GM23248 (cell line): ENCODE results near the gene GALT. TPM values are rescaled to one million over a fixed set of nuclear protein-coding genes. Genes with fewer than 3 reads are reported as not detected.

Experiments
- DNase-seq: peaks from one replicate; pipeline ENCODE4 v3.0.0-alpha.2; 2015
- H2AFZ ChIP-seq: fragments of 200-600 bp; sonication (generic); 2 replicates; pipeline ENCODE4 v1.6.1; 2016; ENCODE audit warnings: antibody characterized with exemption
- H3F3A ChIP-seq: fragments of 200-600 bp; sonication (generic); 2 replicates; pipeline ENCODE4 v1.6.1; 2016; ENCODE audit warnings: mild to moderate bottlenecking, antibody characterized with exemption, mixed run types; ENCODE audit not compliant: insufficient read depth
- H3K27ac ChIP-seq: fragments of 200-600 bp; sonication (generic); 2 replicates; pipeline ENCODE4 v1.5.1; 2016; ENCODE audit warnings: mild to moderate bottlenecking
- H3K27me3 ChIP-seq: fragments of 200-600 bp; sonication (generic); replicated peaks from 2 replicates; pipeline ENCODE4 v1.6.1; 2016; ENCODE audit warnings: mild to moderate bottlenecking; ENCODE audit not compliant: insufficient read depth
- H3K36me3 ChIP-seq: fragments of 200-600 bp; sonication (generic); 2 replicates; pipeline ENCODE4 v1.6.1; 2016; ENCODE audit warnings: low read depth, mild to moderate bottlenecking
- H3K4me1 ChIP-seq: fragments of 200-600 bp; sonication (generic); 2 replicates; pipeline ENCODE4 v1.6.1; 2016; ENCODE audit warnings: mild to moderate bottlenecking; ENCODE audit not compliant: insufficient read depth
- H3K4me2 ChIP-seq: fragments of 200-600 bp; sonication (generic); one replicate; pipeline ENCODE4 v1.6.1; 2016; ENCODE audit warnings: mild to moderate bottlenecking; ENCODE audit not compliant: unreplicated experiment
- H3K4me3 ChIP-seq: fragments of 200-600 bp; sonication (generic); 2 replicates; pipeline ENCODE4 v1.5.1; 2016; ENCODE audit warnings: mild to moderate bottlenecking
- H3K79me2 ChIP-seq: fragments of 200-600 bp; sonication (generic); 2 replicates; pipeline ENCODE4 v1.6.1; 2016; ENCODE audit warnings: mild to moderate bottlenecking; ENCODE audit not compliant: insufficient read depth
- H3K9ac ChIP-seq: fragments of 200-600 bp; sonication (generic); 2 replicates; pipeline ENCODE4 v1.6.1; 2016; ENCODE audit warnings: mild to moderate bottlenecking
- H3K9me2 ChIP-seq: fragments of 200-600 bp; sonication (generic); 2 replicates; pipeline ENCODE4 v1.6.1; 2016; ENCODE audit warnings: mixed run types, mild to moderate bottlenecking, moderate library complexity; ENCODE audit not compliant: insufficient read depth
- H3K9me3 ChIP-seq: fragments of 200-600 bp; sonication (generic); one replicate; pipeline ENCODE4 v1.6.1; 2017; ENCODE audit warnings: low read depth
- H4K20me1 ChIP-seq: fragments of 200-600 bp; sonication (generic); 2 replicates; pipeline ENCODE4 v1.6.0; 2016; ENCODE audit not compliant: insufficient read depth
- EZH2 ChIP-seq: fragments of 200-600 bp; sonication (generic); IDR thresholded peaks from 2 replicates; pipeline ENCODE4 v1.6.1; 2018; ENCODE audit warnings: antibody characterized with exemption, mild to moderate bottlenecking; ENCODE audit not compliant: insufficient read depth, poor library complexity, severe bottlenecking
- EZH2phosphoT487 ChIP-seq: fragments of 200-600 bp; sonication (generic); IDR thresholded peaks from 2 replicates; pipeline ENCODE4 v1.6.1; 2018; ENCODE audit warnings: antibody characterized with exemption, moderate library complexity, mild to moderate bottlenecking, low read depth; ENCODE audit not compliant: insufficient read depth
- WGBS, 2 experiments: methylation state at CpG; one replicate each; pipeline ENCODE4 v1.1.6; 2015 to 2017; ENCODE audit warnings: low lambda C conversion rate in 2 of 2, low coverage in 1 of 2; ENCODE audit errors: missing lambda C conversion rate in 2 of 2; 5-methylcytosine and 5-hydroxymethylcytosine counted together
- in situ Hi-C: fragments of 300-500 bp; cut with MboI; formaldehyde crosslinking; loops from 2 replicates; pipeline ENCODE4 v1.15.0; 2020
- polyA plus RNA-seq: library from polyadenylated mRNA; unstranded; fragments of >200 nt; fragmentation: Nextera tagmentation; extraction: Ambion mirVana; gene quantifications from 2 replicates; pipeline ENCODE4 v1.2.1, GENCODE V29; 2016
- total RNA-seq: library from RNA; depleted of rRNA; stranded (reverse); fragments of >200 nt; shearing (Covaris generic); gene quantifications from 2 replicates; pipeline ENCODE4 v1.2.3, GENCODE V29; 2014

The GALT gene
- total and polyA plus RNA-seq, 2 experiments from 2014 or later = 25.5 to 29.1 TPM

DNA sequence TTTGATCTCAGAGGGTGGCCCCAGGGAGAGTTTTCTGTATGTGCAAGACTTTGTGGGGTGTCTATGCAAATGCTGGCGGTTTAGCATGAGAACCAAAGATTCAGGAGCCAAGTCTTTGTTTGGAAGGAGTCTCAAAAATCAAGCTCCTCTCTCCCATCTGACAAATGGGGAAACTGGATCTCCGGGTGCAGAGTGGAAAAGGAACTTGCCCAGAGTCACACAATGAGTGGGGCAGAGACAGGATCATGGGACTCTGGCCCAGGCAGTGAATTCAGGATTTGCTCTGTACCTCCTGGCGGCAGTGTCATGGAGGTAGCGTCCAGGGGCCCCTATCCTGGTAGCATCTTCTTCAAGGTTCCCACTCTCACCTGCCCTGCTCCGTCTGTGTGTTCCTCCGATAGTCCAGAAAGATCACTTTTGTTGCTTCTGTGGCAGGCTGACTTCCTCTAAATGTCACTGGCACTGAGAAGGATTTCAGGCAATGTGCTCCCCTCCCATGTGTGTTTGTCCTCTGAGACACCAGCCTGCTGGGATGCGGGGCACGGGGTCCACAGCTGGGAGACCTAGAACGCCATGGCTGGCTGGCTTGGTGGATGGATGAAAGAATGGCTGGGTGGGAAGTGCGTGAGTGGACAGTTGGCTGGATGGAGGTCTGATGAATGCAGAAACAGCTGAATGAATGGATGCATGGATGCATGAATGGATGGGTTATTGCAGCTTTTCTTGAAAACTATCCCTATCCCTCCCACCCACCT is 41.0 kb downstream of the GALT start:
- in situ Hi-C loops = no loop called here
- H3K9me2 ChIP-seq = no peaks in the 10 kb centered on the region
- WGBS, 2 experiments = 97% methylated on average over 10 of the region's 10 CpGs
- no peak overlapping the region for H3K4me3 ChIP-seq
- no peaks in the 10 kb centered on the region for H3K36me3 ChIP-seq
- H3K27me3 ChIP-seq = no peaks in the 10 kb centered on the region
- H3K9ac ChIP-seq = no peak overlapping the region
- no peaks in the 10 kb centered on the region for H4K20me1 ChIP-seq
- no peak overlapping the region for H3K27ac ChIP-seq
- no peak overlapping the region for H2AFZ ChIP-seq
- no peak for DNase-seq
- TF ChIP-seq EZH2 (no peak), EZH2phosphoT487 (no peak)
- H3K4me1 ChIP-seq = peaks cover 17% of the 10 kb centered on the region
- no peak overlapping the region for H3K4me2 ChIP-seq
- H3F3A ChIP-seq = peaks cover 12% of the 10 kb centered on the region; the same call in 1 of the 2 replicates
- no peaks in the 10 kb centered on the region for H3K9me3 ChIP-seq
- H3K79me2 ChIP-seq = no peaks in the 10 kb centered on the region

DNA sequence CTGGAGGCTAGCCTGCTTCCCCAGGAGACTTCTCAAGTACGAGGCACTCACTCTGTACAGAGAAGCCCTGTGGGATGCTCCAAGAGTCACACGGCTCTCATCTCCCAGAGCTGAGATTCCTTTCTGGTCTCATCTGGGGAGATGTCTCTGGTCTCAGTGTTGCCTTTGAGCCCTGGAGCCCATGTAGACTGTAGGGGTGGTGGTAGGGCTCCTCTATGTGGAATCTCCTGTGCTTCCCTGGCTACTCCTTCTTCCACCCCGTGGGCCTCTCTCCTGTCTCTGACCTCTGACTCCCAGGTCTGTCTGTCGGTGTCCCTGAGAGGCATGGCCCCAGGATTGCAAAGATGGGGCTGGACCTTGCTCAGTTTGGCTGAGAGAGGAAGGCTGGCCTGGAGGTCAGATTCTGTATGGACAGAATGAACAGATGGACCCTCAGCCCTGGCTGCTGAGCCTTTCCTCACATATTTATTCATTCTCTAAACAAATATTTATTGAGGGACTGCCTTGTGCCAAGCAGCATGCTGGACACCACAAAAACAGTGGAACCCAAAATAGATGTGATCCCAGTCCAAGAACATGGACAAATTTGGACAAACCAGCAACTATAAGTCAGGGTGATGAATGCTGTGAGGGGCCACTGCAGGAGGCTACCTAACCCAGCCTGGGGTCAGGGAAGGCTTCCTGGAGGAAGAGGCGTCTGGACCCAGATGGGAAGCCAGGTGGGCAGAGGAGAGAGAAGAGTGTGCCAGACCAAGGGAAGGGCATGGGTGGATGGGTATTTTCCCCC is 42.0 kb downstream of the GALT start:
- no peaks in the 10 kb centered on the region for H4K20me1 ChIP-seq
- no peak overlapping the region for H3K9ac ChIP-seq
- no peak overlapping the region for H3K4me3 ChIP-seq
- H3K4me2 ChIP-seq = no peak overlapping the region
- no peak overlapping the region for H2AFZ ChIP-seq
- peaks cover 17% of the 10 kb centered on the region for H3K4me1 ChIP-seq
- no peaks in the 10 kb centered on the region for H3K9me3 ChIP-seq
- no peak for DNase-seq
- no peaks in the 10 kb centered on the region for H3K9me2 ChIP-seq
- WGBS, 2 experiments = 78 to 83% methylated on average over 5 of the region's 5 CpGs
- TF ChIP-seq EZH2phosphoT487 (no peak), EZH2 (no peak)
- no peaks in the 10 kb centered on the region for H3K27me3 ChIP-seq
- no peaks in the 10 kb centered on the region for H3K36me3 ChIP-seq
- H3K79me2 ChIP-seq = no peaks in the 10 kb centered on the region
- peaks cover 12% of the 10 kb centered on the region; the same call in 1 of the 2 replicates for H3F3A ChIP-seq
- H3K27ac ChIP-seq = no peak overlapping the region
- in situ Hi-C loops = no loop called here

DNA sequence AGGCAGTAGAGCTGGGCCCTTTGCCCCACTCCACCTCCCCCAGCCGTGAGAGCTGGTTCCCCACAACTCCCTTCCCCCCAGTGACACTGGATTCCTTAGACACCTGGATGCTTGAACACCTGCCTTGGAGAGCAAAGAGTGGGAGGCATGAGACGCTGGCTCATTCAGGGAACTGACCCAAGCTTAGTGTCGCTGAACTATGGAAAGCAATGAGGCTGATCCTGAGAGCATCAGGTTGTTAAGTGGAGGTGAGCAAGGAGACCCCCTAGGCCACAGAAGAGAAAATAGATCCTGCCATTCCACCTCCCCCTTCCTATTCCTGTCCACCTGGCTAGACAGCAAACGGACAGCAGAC is 42.6 kb downstream of the GALT start:
- Histone ChIP-seq H3K9me3 (no peaks in the 10 kb centered on the region), H2AFZ (no peak overlapping the region), H3K4me2 (no peak overlapping the region), H3K9ac (no peak overlapping the region), H3K4me3 (no peak overlapping the region), H3F3A (peaks cover 12% of the 10 kb centered on the region; the same call in 1 of the 2 replicates), H3K36me3 (no peaks in the 10 kb centered on the region), H4K20me1 (no peaks in the 10 kb centered on the region), H3K79me2 (no peaks in the 10 kb centered on the region), H3K27ac (no peak overlapping the region), H3K27me3 (no peaks in the 10 kb centered on the region), H3K9me2 (no peaks in the 10 kb centered on the region), H3K4me1 (peaks cover 17% of the 10 kb centered on the region)
- no peak for DNase-seq
- TF ChIP-seq EZH2phosphoT487 (no peak), EZH2 (no peak)
- in situ Hi-C loops = no loop called here
- 85 to 90% methylated on average over 4 of the region's 4 CpGs for WGBS, 2 experiments

DNA sequence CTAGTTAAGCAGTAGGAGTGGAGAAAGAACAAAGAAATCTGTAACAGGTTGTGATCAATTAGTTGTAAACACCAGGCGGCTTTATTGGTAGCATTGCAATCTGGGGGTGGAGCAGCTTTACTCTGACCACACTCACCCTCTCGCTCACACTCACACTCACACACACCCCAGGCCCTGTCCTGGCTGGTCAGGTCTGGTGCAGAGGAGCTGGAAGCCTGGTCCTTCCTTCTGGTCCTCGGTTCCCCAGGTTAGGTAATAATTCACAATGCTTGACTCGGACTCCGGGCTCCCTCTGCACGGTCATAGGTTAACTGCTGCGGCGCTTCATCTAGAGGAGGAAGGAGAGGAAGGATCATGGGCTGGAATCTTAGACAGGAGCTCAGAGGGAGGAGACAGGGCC is 43.0 kb downstream of the GALT start:
- no peak for DNase-seq
- TF ChIP-seq EZH2phosphoT487 = no peak
- TF ChIP-seq EZH2 = no peak
- 95 to 97% methylated on average over 8 of the region's 8 CpGs for WGBS, 2 experiments
- no peaks in the 10 kb centered on the region for H3K9me3 ChIP-seq
- H3K27ac ChIP-seq = no peak overlapping the region
- H3K4me2 ChIP-seq = no peak overlapping the region
- no peaks in the 10 kb centered on the region for H3K79me2 ChIP-seq
- no peaks in the 10 kb centered on the region for H4K20me1 ChIP-seq
- in situ Hi-C loops = no loop called here
- no peaks in the 10 kb centered on the region for H3K36me3 ChIP-seq
- H3K9me2 ChIP-seq = no peaks in the 10 kb centered on the region
- no peak overlapping the region for H2AFZ ChIP-seq
- peaks cover 12% of the 10 kb centered on the region; the same call in 1 of the 2 replicates for H3F3A ChIP-seq
- H3K4me1 ChIP-seq = peaks cover 17% of the 10 kb centered on the region
- H3K4me3 ChIP-seq = no peak overlapping the region
- H3K27me3 ChIP-seq = no peaks in the 10 kb centered on the region
- H3K9ac ChIP-seq = no peak overlapping the region
